ENCODE results near the gene EGFLAM.

EGFLAM gene

GRCh38 chr5:38234737-38235136 is 23.6 kb upstream of the EGFLAM start:
- TF ChIP-seq CTCF (IDR thresholded peaks at IDR 0.05; ENCODE audit: low read depth, low read length), result no peak
- DNase-seq (ENCODE audit: extremely low read depth, low read depth), result no peak

- no peak for TF ChIP-seq CTCF (IDR thresholded peaks at IDR 0.05; ENCODE audit: low read depth, low read length)
- no peak for DNase-seq (ENCODE audit: extremely low read depth, low read depth)
These were observed 20.7 kb upstream of the EGFLAM start for GRCh38 chr5:38237681-38238080.

GRCh38 chr5:38240212-38240611 is 18.1 kb upstream of the EGFLAM start:
- no peak for TF ChIP-seq CTCF (IDR thresholded peaks at IDR 0.05; ENCODE audit: low read depth, low read length)
- no peak for DNase-seq (ENCODE audit: extremely low read depth, low read depth)

GRCh38 chr5:38241655-38242054 is 16.7 kb upstream of the EGFLAM start:
- no peak for TF ChIP-seq CTCF (IDR thresholded peaks at IDR 0.05; ENCODE audit: low read depth, low read length)
- DNase-seq (ENCODE audit: extremely low read depth, low read depth), result no peak

- TF ChIP-seq CTCF (IDR thresholded peaks at IDR 0.05; ENCODE audit: low read depth, low read length), result no peak
These were observed 13.1 kb upstream of the EGFLAM start for GRCh38 chr5:38245307-38245706.

GRCh38 chr5:38249301-38249700 is 9.1 kb upstream of the EGFLAM start:
- DNase-seq (ENCODE audit: extremely low read depth, low read depth), result no peak
- TF ChIP-seq CTCF (IDR thresholded peaks at IDR 0.05; ENCODE audit: low read depth, low read length), result no peak

More at GRCh38 chr5:38245307-38245706, 13.1 kb upstream of the EGFLAM start:
- no peak for DNase-seq (ENCODE audit: extremely low read depth, low read depth)

GRCh38 chr5:38249812-38250211 is 8.5 kb upstream of the EGFLAM start:
- no peak for TF ChIP-seq CTCF (IDR thresholded peaks at IDR 0.05; ENCODE audit: low read depth, low read length)
- no peak for DNase-seq (ENCODE audit: extremely low read depth, low read depth)
